ENCODE data around the gene NIM1K. TPM values are rescaled to one million over a fixed set of nuclear protein-coding genes. Genes with fewer than 3 reads are reported as not detected.
A peak's percentile ranks its signal among the peaks of the same experiment; 100 is the strongest.

The NIM1K gene
- total and polyA plus RNA-seq, 10 of the 15 experiments (the other 5 are each of a cell fraction or from before 2014, with no cell fraction given): 0.27 to 1.7 (median 0.66) TPM

DNA sequence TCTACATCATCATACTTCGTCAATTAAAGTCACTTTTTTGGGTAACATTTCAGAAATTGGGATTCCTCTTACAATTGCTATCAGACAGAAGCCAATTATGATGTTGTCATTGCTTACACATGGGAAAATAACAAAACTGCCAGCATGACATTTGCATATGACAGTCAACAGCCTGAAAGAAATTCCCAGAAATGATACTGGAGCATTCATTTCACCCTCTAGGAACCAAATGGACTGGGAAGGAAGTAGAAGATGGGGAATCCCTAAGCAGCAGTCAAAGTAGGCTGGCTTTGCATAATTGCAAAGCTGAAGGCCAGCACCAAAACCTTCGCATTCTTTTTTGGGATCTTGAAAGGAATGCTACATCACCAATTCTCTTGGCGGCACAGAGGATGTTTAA is 110.5 kb downstream of the NIM1K start:
- peaks cover 81% of the 10 kb centered on the region for H3K79me2 ChIP-seq (ENCODE audit: control insufficient read depth, insufficient read depth, low read length)
- DNase-seq (ENCODE audit: low read depth, low spot score): no peak
- ChIA-PET SMC1A (ENCODE audit: uncharacterized antibody, unreplicated experiment) (interaction anchor here (0.6 to 3.4 kb wide), 10 partner anchors 11 to 196 kb away, joined by 3 to 11 read pairs (median 4); partner anchors contain the start of genes HMGCS1 and TMEM267), POLR2A (interaction anchor here (1.0 to 4.5 kb wide), 3 partner anchors 11 to 181 kb away, joined by 3 to 17 read pairs (median 3); partner anchors contain the start of gene HMGCS1), CTCF (interaction anchor here (0.6 to 3.6 kb wide), 4 partner anchors 10 to 196 kb away, joined by 3 to 23 read pairs (median 4); partner anchors contain the start of gene HMGCS1), RAD21 (ENCODE audit: unreplicated experiment) (interaction anchor here (0.8 to 2.2 kb wide), 3 partner anchors 11 to 181 kb away, joined by 3 to 8 read pairs (median 7); partner anchors contain the start of genes HMGCS1 and TMEM267)
- no peaks in the 10 kb centered on the region for H3K9me3 ChIP-seq (replicated peaks; ENCODE audit: control insufficient read depth, insufficient read depth, low read length)
- TF ChIP-seq ZNF622 (IDR thresholded peaks at IDR 0.05) (no peak), FOS (IDR thresholded peaks at IDR 0.05; ENCODE audit: borderline replicate concordance, extremely low read depth, insufficient read length) (no peak), RAD51 (IDR thresholded peaks at IDR 0.05) (no peak)
- TF ChIP-seq, protein P1, sequence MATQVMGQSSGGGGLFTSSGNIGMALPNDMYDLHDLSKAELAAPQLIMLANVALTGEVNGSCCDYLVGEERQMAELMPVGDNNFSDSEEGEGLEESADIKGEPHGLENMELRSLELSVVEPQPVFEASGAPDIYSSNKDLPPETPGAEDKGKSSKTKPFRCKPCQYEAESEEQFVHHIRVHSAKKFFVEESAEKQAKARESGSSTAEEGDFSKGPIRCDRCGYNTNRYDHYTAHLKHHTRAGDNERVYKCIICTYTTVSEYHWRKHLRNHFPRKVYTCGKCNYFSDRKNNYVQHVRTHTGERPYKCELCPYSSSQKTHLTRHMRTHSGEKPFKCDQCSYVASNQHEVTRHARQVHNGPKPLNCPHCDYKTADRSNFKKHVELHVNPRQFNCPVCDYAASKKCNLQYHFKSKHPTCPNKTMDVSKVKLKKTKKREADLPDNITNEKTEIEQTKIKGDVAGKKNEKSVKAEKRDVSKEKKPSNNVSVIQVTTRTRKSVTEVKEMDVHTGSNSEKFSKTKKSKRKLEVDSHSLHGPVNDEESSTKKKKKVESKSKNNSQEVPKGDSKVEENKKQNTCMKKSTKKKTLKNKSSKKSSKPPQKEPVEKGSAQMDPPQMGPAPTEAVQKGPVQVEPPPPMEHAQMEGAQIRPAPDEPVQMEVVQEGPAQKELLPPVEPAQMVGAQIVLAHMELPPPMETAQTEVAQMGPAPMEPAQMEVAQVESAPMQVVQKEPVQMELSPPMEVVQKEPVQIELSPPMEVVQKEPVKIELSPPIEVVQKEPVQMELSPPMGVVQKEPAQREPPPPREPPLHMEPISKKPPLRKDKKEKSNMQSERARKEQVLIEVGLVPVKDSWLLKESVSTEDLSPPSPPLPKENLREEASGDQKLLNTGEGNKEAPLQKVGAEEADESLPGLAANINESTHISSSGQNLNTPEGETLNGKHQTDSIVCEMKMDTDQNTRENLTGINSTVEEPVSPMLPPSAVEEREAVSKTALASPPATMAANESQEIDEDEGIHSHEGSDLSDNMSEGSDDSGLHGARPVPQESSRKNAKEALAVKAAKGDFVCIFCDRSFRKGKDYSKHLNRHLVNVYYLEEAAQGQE (IDR thresholded peaks at IDR 0.05; ENCODE audit: low read depth, low read length): no peak
- H3K4me3 ChIP-seq: no peak overlapping the region
- H2AFZ ChIP-seq (ENCODE audit: control insufficient read depth, low read depth, low read length): no peak overlapping the region
- in situ Hi-C loops (cut with MboI) (no loop called here), intact Hi-C loops (cut with micrococcal nuclease; ENCODE audit: unreplicated experiment) (loop anchor here (10.0 kb wide), 1 partner anchor 398 kb away; no protein-coding TSS in a partner anchor)
- H3K4me2 ChIP-seq (ENCODE audit: control insufficient read depth, insufficient read depth): peak overlapping the region; percentile 30; the same call in 1 of the 2 replicates
- BruUV-seq (replicated peaks): no TSS peak
- no peak overlapping the region for H3K27ac ChIP-seq (ENCODE audit: control insufficient read depth, insufficient read depth)
- 95% methylated on average over 3 of the region's 3 CpGs for WGBS (ENCODE audit: insufficient coverage, insufficient replicate concordance, low lambda C conversion rate, missing lambda C conversion rate)
- ATAC-seq: no peak
- H3K9ac ChIP-seq (ENCODE audit: control insufficient read depth, insufficient read depth, low read length): no peak overlapping the region
- H3K4me1 ChIP-seq (ENCODE audit: control insufficient read depth, insufficient read depth, low read length): peaks cover 4% of the 10 kb centered on the region; the same call in 1 of the 2 replicates
- H3K27me3 ChIP-seq (replicated peaks in 1 of 2; ENCODE audit: control insufficient read depth in 2 of 2, insufficient read depth in 2 of 2, low read length in 1 of 2): no peaks in the 10 kb centered on the region
- FAIRE-seq: no peak
- H3K36me3 ChIP-seq (ENCODE audit: control insufficient read depth in 2 of 2, insufficient read depth in 2 of 2, low read length in 1 of 2): peaks cover 3 to 17% of the 10 kb centered on the region in 2 experiments
- H4K20me1 ChIP-seq (ENCODE audit: control insufficient read depth, insufficient read depth): peaks cover 4% of the 10 kb centered on the region; the same call in 1 of the 2 replicates
